ENCODE results near the gene KRT23. TPM values are rescaled to one million over a fixed set of nuclear protein-coding genes. Genes with fewer than 3 reads are reported as not detected.

The KRT23 gene
- total RNA-seq, 1 experiment from 2014 or later = not detected

GRCh38 chr17:40951011-40951622 lies 13.7 kb upstream of the KRT23 start:
- H3K9me3 Mint-ChIP-seq (ENCODE audit: unreplicated experiment) = no peaks in the 10 kb centered on the region
- CTCF ChIA-PET = no interaction called here
- H3K36me3 Mint-ChIP-seq (ENCODE audit: insufficient read depth, unreplicated experiment) = peaks cover 7% of the 10 kb centered on the region
- no peak overlapping the region for H3K27ac Mint-ChIP-seq (ENCODE audit: low read depth, unreplicated experiment)
- peaks cover 14% of the 10 kb centered on the region for H3K27me3 Mint-ChIP-seq (ENCODE audit: insufficient read depth, unreplicated experiment)
- BruUV-seq (replicated peaks) = no TSS peak
- intact Hi-C loops (cut with micrococcal nuclease) = no loop called here
- no peak overlapping the region for H3K4me3 Mint-ChIP-seq (ENCODE audit: unreplicated experiment)
- TF ChIP-seq, protein P1, sequence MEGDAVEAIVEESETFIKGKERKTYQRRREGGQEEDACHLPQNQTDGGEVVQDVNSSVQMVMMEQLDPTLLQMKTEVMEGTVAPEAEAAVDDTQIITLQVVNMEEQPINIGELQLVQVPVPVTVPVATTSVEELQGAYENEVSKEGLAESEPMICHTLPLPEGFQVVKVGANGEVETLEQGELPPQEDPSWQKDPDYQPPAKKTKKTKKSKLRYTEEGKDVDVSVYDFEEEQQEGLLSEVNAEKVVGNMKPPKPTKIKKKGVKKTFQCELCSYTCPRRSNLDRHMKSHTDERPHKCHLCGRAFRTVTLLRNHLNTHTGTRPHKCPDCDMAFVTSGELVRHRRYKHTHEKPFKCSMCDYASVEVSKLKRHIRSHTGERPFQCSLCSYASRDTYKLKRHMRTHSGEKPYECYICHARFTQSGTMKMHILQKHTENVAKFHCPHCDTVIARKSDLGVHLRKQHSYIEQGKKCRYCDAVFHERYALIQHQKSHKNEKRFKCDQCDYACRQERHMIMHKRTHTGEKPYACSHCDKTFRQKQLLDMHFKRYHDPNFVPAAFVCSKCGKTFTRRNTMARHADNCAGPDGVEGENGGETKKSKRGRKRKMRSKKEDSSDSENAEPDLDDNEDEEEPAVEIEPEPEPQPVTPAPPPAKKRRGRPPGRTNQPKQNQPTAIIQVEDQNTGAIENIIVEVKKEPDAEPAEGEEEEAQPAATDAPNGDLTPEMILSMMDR (IDR thresholded peaks at IDR 0.05; ENCODE audit: unreplicated experiment) = no peak
- DNase-seq (ENCODE audit: unreplicated experiment) = no peak
- POLR2A ChIA-PET = interaction anchor here (2.6 kb wide), 1 partner anchor 35 kb away, joined by 9 read pairs; no protein-coding TSS in a partner anchor
- peaks cover 16% of the 10 kb centered on the region for H3K4me1 Mint-ChIP-seq (ENCODE audit: insufficient read depth, unreplicated experiment)

- Mint-ChIP-seq H3K4me1 (ENCODE audit: insufficient read depth, unreplicated experiment) (peaks cover 16% of the 10 kb centered on the region), H3K27ac (ENCODE audit: low read depth, unreplicated experiment) (no peak overlapping the region), H3K36me3 (ENCODE audit: insufficient read depth, unreplicated experiment) (peaks cover 7% of the 10 kb centered on the region), H3K27me3 (ENCODE audit: insufficient read depth, unreplicated experiment) (peaks cover 14% of the 10 kb centered on the region), H3K9me3 (ENCODE audit: unreplicated experiment) (no peaks in the 10 kb centered on the region), H3K4me3 (ENCODE audit: unreplicated experiment) (no peak overlapping the region)
- BruUV-seq (replicated peaks) = no TSS peak
- ChIA-PET POLR2A (interaction anchor here (0.6 kb wide), 1 partner anchor 121 kb away, joined by 3 read pairs; no protein-coding TSS in a partner anchor), CTCF (no interaction called here)
- intact Hi-C loops (cut with micrococcal nuclease) = no loop called here
- TF ChIP-seq, protein P1 (IDR thresholded peaks at IDR 0.05; ENCODE audit: unreplicated experiment) = no peak
- DNase-seq (ENCODE audit: unreplicated experiment) = no peak
Measured at GRCh38 chr17:40950176-40950575, 12.7 kb upstream of the KRT23 start.

DNA sequence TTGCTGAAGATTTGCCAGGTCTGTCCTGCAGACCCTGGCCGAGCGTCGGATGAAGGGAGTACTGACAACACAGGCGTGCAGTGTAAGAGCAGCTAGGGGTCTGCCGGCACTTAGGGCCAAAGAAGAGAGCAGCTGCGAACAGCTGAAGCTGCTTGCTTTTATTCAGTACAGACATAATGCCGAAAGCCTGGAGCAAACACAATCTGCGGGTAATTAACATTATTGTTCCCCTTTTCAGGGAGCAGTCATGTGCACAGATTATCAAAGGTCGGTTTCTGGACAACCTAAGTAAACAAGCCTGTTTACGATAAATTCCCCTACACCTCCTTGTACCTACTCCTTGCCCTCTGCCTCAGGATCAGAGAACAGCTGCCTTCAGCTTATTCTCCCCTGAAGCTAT lies 12.0 kb upstream of the KRT23 start:
- peaks cover 7% of the 10 kb centered on the region for H3K36me3 Mint-ChIP-seq (ENCODE audit: insufficient read depth, unreplicated experiment)
- ChIA-PET POLR2A (no interaction called here), CTCF (no interaction called here)
- no peaks in the 10 kb centered on the region for H3K9me3 Mint-ChIP-seq (ENCODE audit: unreplicated experiment)
- DNase-seq (ENCODE audit: unreplicated experiment) = no peak
- BruUV-seq (replicated peaks) = no TSS peak
- intact Hi-C loops (cut with micrococcal nuclease) = no loop called here
- H3K4me3 Mint-ChIP-seq (ENCODE audit: unreplicated experiment) = no peak overlapping the region
- H3K4me1 Mint-ChIP-seq (ENCODE audit: insufficient read depth, unreplicated experiment) = peaks cover 16% of the 10 kb centered on the region
- peaks cover 14% of the 10 kb centered on the region for H3K27me3 Mint-ChIP-seq (ENCODE audit: insufficient read depth, unreplicated experiment)
- TF ChIP-seq, protein P1 (IDR thresholded peaks at IDR 0.05; ENCODE audit: unreplicated experiment) = no peak
- H3K27ac Mint-ChIP-seq (ENCODE audit: low read depth, unreplicated experiment) = no peak overlapping the region

DNA sequence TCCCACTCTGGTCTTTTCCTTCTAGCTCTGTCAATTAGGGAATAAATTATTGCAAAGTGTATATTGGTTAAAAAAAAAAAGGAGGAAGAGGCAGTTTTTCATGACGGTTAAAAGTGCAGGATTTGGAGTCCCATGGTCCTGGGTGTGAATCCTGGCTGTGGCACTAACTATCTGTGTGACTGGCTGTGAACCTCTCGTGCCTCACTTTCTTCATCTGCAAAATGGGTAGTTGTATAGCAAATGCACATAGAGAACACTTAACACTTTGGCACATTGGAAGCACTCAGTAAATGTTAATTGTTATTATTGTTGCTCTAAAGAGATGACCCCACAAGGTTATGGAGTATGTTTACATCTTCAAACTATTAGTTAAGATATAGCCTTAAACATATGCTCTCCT lies 10.5 kb upstream of the KRT23 start:
- H3K27ac Mint-ChIP-seq (ENCODE audit: low read depth, unreplicated experiment) = no peak overlapping the region
- TF ChIP-seq, protein P1 (IDR thresholded peaks at IDR 0.05; ENCODE audit: unreplicated experiment) = no peak
- no peak for DNase-seq (ENCODE audit: unreplicated experiment)
- CTCF ChIA-PET = no interaction called here
- no peaks in the 10 kb centered on the region for H3K9me3 Mint-ChIP-seq (ENCODE audit: unreplicated experiment)
- no TSS peak for BruUV-seq (replicated peaks)
- peaks cover 6% of the 10 kb centered on the region for H3K4me1 Mint-ChIP-seq (ENCODE audit: insufficient read depth, unreplicated experiment)
- peaks cover 17% of the 10 kb centered on the region for H3K27me3 Mint-ChIP-seq (ENCODE audit: insufficient read depth, unreplicated experiment)
- no peak overlapping the region for H3K4me3 Mint-ChIP-seq (ENCODE audit: unreplicated experiment)
- intact Hi-C loops (cut with micrococcal nuclease) = no loop called here
- POLR2A ChIA-PET = interaction anchor here (1.6 kb wide), 1 partner anchor 11 kb away, joined by 3 read pairs; the partner anchor contains the start of gene KRT23
- H3K36me3 Mint-ChIP-seq (ENCODE audit: insufficient read depth, unreplicated experiment) = peaks cover 7% of the 10 kb centered on the region

Data from MCF 10A (cell line).